GM13977 (cell line): ENCODE data around the gene TPRG1L.
"Not testable (repeated sequence)": the region's sequence is repeated elsewhere in the genome, so short reads cannot be mapped to it uniquely, and the experiment has no call there.

Experiments
- DNase-seq: peaks from one replicate; pipeline ENCODE4 v3.0.0; 2012; ENCODE audit warnings: low spot score
- CTCF ChIP-seq: IDR thresholded peaks from 2 replicates; pipeline ENCODE4 v1.5.1; 2012; ENCODE audit warnings: mild to moderate bottlenecking, control low read depth; ENCODE audit not compliant: insufficient read depth; ENCODE audit errors: extremely low read depth, missing control alignments
- in situ Hi-C: fragments of 300-500 bp; cut with MboI; formaldehyde crosslinking; loops from one replicate; pipeline ENCODE4 v1.12.0; 2022; ENCODE audit warnings: low sequenced_read_pairs, low pct_unique_long_range_greater_than_20kb, mixed read lengths, inconsistent platforms; ENCODE audit not compliant: unreplicated experiment

Gene TPRG1L

GRCh38 chr1:3579626-3580025 lies 45.2 kb upstream of the TPRG1L start:
- in situ Hi-C loops = no loop called here
- no peak for TF ChIP-seq CTCF
- no peak for DNase-seq

GRCh38 chr1:3580231-3580630 lies 44.6 kb upstream of the TPRG1L start:
- no peak for TF ChIP-seq CTCF
- in situ Hi-C loops = no loop called here
- DNase-seq = no peak

- no peak for TF ChIP-seq CTCF
- no peak for DNase-seq
- in situ Hi-C loops = no loop called here
Measured at GRCh38 chr1:3581296-3582036, 43.3 kb upstream of the TPRG1L start.

DNA sequence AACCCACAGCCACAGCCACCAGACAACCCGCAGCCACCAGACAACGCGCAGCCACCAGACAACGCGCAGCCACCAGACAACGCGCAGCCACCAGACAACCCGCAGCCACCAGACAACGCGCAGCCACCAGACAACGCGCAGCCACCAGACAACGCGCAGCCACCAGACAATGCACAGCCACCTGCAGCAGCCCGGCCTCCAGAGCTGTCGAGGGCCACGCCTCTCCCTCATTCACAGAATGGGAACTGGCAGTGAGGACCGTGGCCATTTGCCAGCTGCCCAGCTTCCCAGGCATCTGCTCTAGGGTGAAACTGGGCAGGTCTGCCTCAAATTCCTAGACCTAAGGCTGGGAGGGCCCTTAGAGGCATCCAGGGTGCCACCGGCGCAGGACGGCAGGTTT lies 41.1 kb upstream of the TPRG1L start:
- DNase-seq, in situ Hi-C loops: not testable (repeated sequence)

- TF ChIP-seq CTCF = no peak
- in situ Hi-C loops = no loop called here
- no peak for DNase-seq
Measured at GRCh38 chr1:3584915-3585314, 39.9 kb upstream of the TPRG1L start.

DNA sequence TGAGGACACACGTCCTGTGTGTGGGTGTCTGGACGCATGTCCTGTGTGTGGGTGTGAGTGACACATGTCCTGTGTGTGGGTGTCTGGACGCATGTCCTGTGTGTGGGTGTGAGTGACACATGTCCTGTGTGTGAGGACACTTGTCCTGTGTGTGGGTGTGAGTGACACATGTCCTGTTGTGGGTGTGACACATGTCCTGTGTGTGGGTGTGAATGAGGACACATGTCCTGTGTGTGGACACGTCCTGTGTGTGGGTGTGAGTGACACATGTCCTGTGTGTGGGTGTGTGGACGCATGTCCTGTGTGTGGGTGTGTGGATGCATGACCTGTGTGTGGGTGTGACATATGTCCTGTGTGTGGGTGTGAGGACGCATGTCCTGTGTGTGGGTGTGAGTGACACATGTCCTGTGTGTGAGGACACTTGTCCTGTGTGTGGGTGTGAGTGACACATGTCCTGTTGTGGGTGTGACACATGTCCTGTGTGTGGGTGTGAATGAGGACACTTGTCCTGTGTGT lies 39.4 kb upstream of the TPRG1L start:
- in situ Hi-C loops, DNase-seq: not testable (repeated sequence)

GRCh38 chr1:3585940-3586568 lies 38.8 kb upstream of the TPRG1L start:
- TF ChIP-seq CTCF = no peak
- no peak for DNase-seq
- in situ Hi-C loops = no loop called here
